OCI-M2 (cell line): ENCODE results near the gene KIF12.
"Not testable (repeated sequence)": the region's sequence is repeated elsewhere in the genome, so short reads cannot be mapped to it uniquely, and the experiment has no call there.

ENCODE experiments used
- DNase-seq: peaks from one replicate; lab custom pipeline; 2025; ENCODE audit not compliant: unreplicated experiment; lab: John Stamatoyannopoulos, UW

KIF12 gene

GRCh38 chr9:114048533-114049415 is 50.3 kb downstream of the KIF12 start:
- DNase-seq: no peak

GRCh38 chr9:114047717-114048116 is 51.4 kb downstream of the KIF12 start:
- DNase-seq: no peak

GRCh38 chr9:114046875-114047274 is 52.2 kb downstream of the KIF12 start:
- no peak for DNase-seq

- no peak for DNase-seq
Observed at GRCh38 chr9:114046237-114046755, 52.8 kb downstream of the KIF12 start.

GRCh38 chr9:114043660-114044059 is 55.4 kb downstream of the KIF12 start:
- not testable (repeated sequence) for DNase-seq
